Fibroblast of the aortic adventitia (primary cell): ENCODE results near the gene RAB14. TPM values are rescaled to one million over a fixed set of nuclear protein-coding genes. Genes with fewer than 3 reads are reported as not detected.

Experiments
- DNase-seq: peaks from one replicate; pipeline ENCODE4 v3.0.0-alpha.2; 2010; ENCODE audit warnings: low read depth
- H3K4me3 ChIP-seq: 2 replicates; pipeline ENCODE4 v1.5.1; 2011; ENCODE audit warnings: low read depth, mild to moderate bottlenecking, control low read depth, low read length, moderate library complexity
- total RNA-seq: library from RNA; depleted of rRNA; stranded (reverse); fragments of >200 nt; gene quantifications from 2 replicates; pipeline ENCODE4 v1.2.3, GENCODE V29; 2012; ENCODE audit warnings: low replicate concordance
- TF ChIP-seq, protein P1 (sequence below): IDR thresholded peaks from 2 replicates; pipeline ENCODE4 v1.5.1; 2011; ENCODE audit warnings: mild to moderate bottlenecking, low read length, control low read depth, inconsistent platforms; ENCODE audit not compliant: insufficient read depth

Gene RAB14
- total RNA-seq, 1 donor: 47.8 TPM

- TF ChIP-seq, protein P1, sequence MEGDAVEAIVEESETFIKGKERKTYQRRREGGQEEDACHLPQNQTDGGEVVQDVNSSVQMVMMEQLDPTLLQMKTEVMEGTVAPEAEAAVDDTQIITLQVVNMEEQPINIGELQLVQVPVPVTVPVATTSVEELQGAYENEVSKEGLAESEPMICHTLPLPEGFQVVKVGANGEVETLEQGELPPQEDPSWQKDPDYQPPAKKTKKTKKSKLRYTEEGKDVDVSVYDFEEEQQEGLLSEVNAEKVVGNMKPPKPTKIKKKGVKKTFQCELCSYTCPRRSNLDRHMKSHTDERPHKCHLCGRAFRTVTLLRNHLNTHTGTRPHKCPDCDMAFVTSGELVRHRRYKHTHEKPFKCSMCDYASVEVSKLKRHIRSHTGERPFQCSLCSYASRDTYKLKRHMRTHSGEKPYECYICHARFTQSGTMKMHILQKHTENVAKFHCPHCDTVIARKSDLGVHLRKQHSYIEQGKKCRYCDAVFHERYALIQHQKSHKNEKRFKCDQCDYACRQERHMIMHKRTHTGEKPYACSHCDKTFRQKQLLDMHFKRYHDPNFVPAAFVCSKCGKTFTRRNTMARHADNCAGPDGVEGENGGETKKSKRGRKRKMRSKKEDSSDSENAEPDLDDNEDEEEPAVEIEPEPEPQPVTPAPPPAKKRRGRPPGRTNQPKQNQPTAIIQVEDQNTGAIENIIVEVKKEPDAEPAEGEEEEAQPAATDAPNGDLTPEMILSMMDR: no peak
- no peak overlapping the region for H3K4me3 ChIP-seq
- no peak for DNase-seq
These were observed 19.5 kb upstream of the RAB14 start for GRCh38 chr9:121220996-121221663.

- TF ChIP-seq, protein P1: no peak
- DNase-seq: no peak
These were observed 17.9 kb upstream of the RAB14 start for GRCh38 chr9:121219530-121219929.

GRCh38 chr9:121218357-121219027 lies 16.8 kb upstream of the RAB14 start:
- DNase-seq: no peak
- TF ChIP-seq, protein P1: no peak
- H3K4me3 ChIP-seq: no peak overlapping the region

More at GRCh38 chr9:121219530-121219929, 17.9 kb upstream of the RAB14 start:
- H3K4me3 ChIP-seq: no peak overlapping the region

GRCh38 chr9:121217609-121218292 lies 16.1 kb upstream of the RAB14 start:
- TF ChIP-seq, protein P1: no peak
- H3K4me3 ChIP-seq: no peak overlapping the region
- DNase-seq: peak; percentile 28

DNA sequence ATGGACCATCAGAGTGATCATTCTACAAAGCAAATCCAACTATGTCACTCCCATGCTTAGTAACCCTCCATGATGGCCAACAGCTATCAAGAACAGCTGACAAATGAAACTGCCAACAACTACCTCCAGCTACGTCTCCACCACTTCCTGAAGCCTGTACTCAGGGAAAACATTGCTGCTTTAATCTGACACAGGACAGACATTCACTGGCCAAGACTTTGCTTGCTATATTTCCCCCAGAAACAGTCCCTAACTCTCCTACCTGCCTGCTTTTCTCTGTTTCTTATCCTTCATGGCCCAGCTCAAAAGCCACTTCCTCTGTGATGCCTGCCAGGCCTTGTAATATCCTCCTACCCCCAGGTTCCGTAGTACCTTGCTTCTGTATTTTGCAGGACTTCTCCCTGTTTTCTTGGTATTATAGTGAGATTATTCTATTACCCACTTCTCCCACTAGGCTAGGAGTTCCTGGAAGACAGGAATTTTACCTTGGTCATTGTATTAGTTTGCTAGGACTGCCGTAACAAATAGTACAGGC lies 14.7 kb upstream of the RAB14 start:
- no peak for DNase-seq
- TF ChIP-seq, protein P1: no peak
- no peak overlapping the region for H3K4me3 ChIP-seq

DNA sequence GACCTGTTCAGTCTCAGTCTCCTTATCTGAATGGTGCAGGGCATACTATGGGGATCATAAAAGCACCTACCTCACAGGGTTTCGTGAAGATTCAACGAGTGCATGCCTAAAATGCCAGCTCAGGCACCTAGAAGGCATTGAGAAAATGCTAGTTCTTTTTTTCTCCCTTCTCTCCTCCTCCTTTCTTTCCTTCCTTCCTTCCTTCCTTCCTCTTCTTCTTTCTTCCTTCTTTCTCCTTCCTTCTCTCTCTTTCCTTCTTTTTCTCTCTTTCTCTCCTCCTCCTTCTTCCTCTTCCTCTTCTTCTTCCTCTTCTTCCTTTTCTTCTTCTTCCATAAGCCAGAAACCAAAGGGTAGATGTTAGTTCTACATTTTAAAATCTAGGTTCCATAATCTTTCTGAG lies 12.3 kb upstream of the RAB14 start:
- TF ChIP-seq, protein P1: no peak
- no peak overlapping the region for H3K4me3 ChIP-seq
- DNase-seq: no peak
